Astrocyte of the spinal cord (primary cell): ENCODE data around the gene PSMD3.
"Not testable (repeated sequence)": the region's sequence is repeated elsewhere in the genome, so short reads cannot be mapped to it uniquely, and the experiment has no call there.

Experiments
- DNase-seq: peaks from one replicate; pipeline ENCODE4 v3.0.0; 2011; ENCODE audit warnings: low read depth, low spot score
- H3K4me3 ChIP-seq: 2 replicates; pipeline ENCODE4 v1.5.1; 2011; ENCODE audit warnings: low read depth, mild to moderate bottlenecking, low read length, moderate library complexity
- in situ Hi-C: cut with HindIII; loops from 2 replicates; pipeline ENCODE4 v1.10.0; 2017; ENCODE audit warnings: low sequenced_read_pairs
- TF ChIP-seq, protein P1 (sequence below): IDR thresholded peaks from 2 replicates; pipeline ENCODE4 v1.5.1; 2012; ENCODE audit warnings: low read depth, mild to moderate bottlenecking, low read length, inconsistent platforms

Gene PSMD3

DNA sequence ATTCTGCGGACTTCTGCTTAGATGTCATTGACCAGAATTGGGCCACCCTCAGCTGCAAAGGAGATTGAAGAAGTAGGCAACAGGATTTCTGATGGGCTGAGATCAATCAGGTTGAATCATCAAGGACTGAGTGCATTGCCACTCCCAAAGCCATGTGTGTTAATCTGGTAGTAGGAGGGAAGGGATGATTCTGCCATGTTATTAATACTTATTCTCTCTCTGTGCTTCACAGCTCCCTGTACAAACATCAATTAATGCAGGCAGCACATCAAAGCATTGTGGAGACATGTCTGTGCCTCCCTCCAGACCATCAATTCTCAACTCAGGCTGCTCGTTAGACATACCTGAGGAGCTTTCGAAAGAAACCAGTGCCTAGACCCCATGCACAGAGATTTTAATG is 41.5 kb upstream of the PSMD3 start:
- in situ Hi-C loops: no loop called here

GRCh38 chr17:39939588-39940419 is 40.8 kb upstream of the PSMD3 start:
- DNase-seq: peak; percentile 87
- no peak overlapping the region for H3K4me3 ChIP-seq
- TF ChIP-seq, protein P1, sequence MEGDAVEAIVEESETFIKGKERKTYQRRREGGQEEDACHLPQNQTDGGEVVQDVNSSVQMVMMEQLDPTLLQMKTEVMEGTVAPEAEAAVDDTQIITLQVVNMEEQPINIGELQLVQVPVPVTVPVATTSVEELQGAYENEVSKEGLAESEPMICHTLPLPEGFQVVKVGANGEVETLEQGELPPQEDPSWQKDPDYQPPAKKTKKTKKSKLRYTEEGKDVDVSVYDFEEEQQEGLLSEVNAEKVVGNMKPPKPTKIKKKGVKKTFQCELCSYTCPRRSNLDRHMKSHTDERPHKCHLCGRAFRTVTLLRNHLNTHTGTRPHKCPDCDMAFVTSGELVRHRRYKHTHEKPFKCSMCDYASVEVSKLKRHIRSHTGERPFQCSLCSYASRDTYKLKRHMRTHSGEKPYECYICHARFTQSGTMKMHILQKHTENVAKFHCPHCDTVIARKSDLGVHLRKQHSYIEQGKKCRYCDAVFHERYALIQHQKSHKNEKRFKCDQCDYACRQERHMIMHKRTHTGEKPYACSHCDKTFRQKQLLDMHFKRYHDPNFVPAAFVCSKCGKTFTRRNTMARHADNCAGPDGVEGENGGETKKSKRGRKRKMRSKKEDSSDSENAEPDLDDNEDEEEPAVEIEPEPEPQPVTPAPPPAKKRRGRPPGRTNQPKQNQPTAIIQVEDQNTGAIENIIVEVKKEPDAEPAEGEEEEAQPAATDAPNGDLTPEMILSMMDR: peak; percentile 67
- in situ Hi-C loops: no loop called here

More for the DNA sequence above, 41.5 kb upstream of the PSMD3 start:
- TF ChIP-seq, protein P1: no peak
- DNase-seq: no peak
- no peak overlapping the region for H3K4me3 ChIP-seq

DNA sequence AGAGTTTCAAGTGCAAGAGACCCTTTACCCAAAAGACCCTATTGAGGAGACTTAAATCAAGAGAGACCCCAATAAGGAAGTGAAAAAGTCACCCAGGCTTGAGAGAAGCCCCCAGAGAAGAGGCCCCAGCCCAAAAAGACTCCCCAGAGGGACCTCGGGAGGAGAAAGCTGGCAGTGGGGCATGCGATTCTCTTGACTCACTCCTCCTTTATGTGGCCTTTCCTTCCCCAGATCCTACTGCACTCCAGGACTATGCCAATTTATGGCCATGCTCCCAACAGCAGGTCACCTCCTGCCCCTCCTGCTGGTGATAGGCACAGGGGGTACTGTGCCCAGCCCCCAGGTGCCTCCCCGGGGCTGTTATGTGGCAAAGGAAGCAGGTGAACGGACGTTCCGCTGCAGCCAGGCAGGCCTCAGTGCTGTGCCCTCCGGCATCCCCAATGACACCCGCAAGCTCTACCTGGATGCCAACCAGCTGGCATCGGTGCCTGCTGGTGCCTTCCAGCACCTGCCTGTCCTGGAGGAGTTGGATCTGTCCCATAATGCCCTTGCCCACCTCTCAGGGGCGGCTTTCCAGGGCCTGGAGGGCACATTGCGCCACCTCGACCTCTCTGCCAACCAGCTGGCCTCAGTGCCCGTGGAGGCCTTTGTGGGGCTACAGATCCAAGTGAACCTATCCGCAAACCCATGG is 36.8 kb upstream of the PSMD3 start:
- no peak overlapping the region for H3K4me3 ChIP-seq
- in situ Hi-C loops: no loop called here
- TF ChIP-seq, protein P1: no peak
- DNase-seq: no peak

DNA sequence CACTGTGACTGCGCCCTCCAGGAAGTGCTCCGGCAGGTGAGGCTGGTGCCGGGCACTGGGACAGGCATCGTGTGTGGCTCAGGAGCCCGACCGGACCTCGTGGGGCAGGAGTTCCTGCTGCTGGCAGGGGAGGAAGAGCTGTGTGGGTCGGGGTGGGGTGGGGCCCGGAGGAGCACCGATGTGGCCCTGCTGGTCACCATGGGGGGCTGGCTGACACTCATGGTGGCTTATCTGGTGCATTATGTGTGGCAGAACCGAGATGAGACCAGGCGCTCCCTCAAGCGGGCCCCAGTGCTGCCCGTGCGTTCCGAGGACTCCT is 36.3 kb upstream of the PSMD3 start:
- TF ChIP-seq, protein P1: no peak
- no peak for DNase-seq
- in situ Hi-C loops: no loop called here
- no peak overlapping the region for H3K4me3 ChIP-seq

GRCh38 chr17:39946551-39947330 is 33.9 kb upstream of the PSMD3 start:
- DNase-seq: no peak
- H3K4me3 ChIP-seq: no peak overlapping the region
- TF ChIP-seq, protein P1: no peak
- in situ Hi-C loops: no loop called here

DNA sequence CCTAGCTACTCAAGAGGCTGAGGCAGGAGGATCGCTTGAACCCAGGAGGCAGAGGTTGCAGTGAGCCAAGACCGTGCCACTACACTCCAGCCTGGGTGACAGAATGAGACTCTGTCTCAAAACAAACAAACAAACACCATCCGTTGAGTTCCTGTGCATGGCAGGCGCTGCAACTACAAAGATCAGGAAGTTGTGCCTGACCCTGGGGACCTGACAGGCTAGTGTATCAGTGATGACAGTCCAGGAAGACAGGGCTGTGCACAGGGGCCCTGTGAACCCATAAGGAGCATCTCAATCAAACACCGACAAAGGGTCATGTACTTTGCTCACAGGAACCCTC is 32.1 kb upstream of the PSMD3 start:
- H3K4me3 ChIP-seq, in situ Hi-C loops, DNase-seq: not testable (repeated sequence)
